ENCODE measurements around the gene TSPAN17. TPM values are rescaled to one million over a fixed set of nuclear protein-coding genes. Genes with fewer than 3 reads are reported as not detected.
A peak's percentile ranks its signal among the peaks of the same experiment; 100 is the strongest.

The TSPAN17 gene
- total RNA-seq, 1 experiment from 2014 or later, result 4.8 TPM

GRCh38 chr5:176647843-176648473 is 674 bp downstream of the TSPAN17 start:
- H4K20me1 ChIP-seq (ENCODE audit: insufficient read depth, low read depth, low read length), result no peaks in the 10 kb centered on the region; the same call in 1 of the 2 replicates
- H3K36me3 ChIP-seq (ENCODE audit: insufficient read depth, low read length), result no peaks in the 10 kb centered on the region
- no peaks in the 10 kb centered on the region for H3K9me3 ChIP-seq (ENCODE audit: low read length)
- H3K4me1 ChIP-seq (ENCODE audit: low read length), result peaks cover 19% of the 10 kb centered on the region
- peak overlapping the region; percentile 92 for H3K9ac ChIP-seq (ENCODE audit: low read length)
- no peak overlapping the region for H3K27ac ChIP-seq (ENCODE audit: low read length)
- peak overlapping the region; percentile 94 for H3K4me3 ChIP-seq (ENCODE audit: low read length)
- H3K27me3 ChIP-seq (ENCODE audit: low read length), result no peaks in the 10 kb centered on the region
- no peaks in the 10 kb centered on the region for H3K9me2 ChIP-seq (replicated peaks; ENCODE audit: insufficient read depth, low read length)
- H2AFZ ChIP-seq (ENCODE audit: low read length), result peak overlapping the region; percentile 88; the same call in 1 of the 2 replicates
- no peak for DNase-seq
- peak overlapping the region; percentile 88 for H3K4me2 ChIP-seq (ENCODE audit: low read depth, low read length, poor library complexity, severe bottlenecking)
- H3K79me2 ChIP-seq (ENCODE audit: low read length), result no peaks in the 10 kb centered on the region

- H3K4me1 ChIP-seq (ENCODE audit: low read length), result peaks cover 19% of the 10 kb centered on the region
- no peaks in the 10 kb centered on the region for H3K9me3 ChIP-seq (ENCODE audit: low read length)
- H3K4me2 ChIP-seq (ENCODE audit: low read depth, low read length, poor library complexity, severe bottlenecking), result peak overlapping the region; percentile 88
- DNase-seq, result no peak
- H3K27ac ChIP-seq (ENCODE audit: low read length), result no peak overlapping the region
- H3K9me2 ChIP-seq (replicated peaks; ENCODE audit: insufficient read depth, low read length), result no peaks in the 10 kb centered on the region
- H3K36me3 ChIP-seq (ENCODE audit: insufficient read depth, low read length), result no peaks in the 10 kb centered on the region
- peak overlapping the region; percentile 94; the same call in 1 of the 2 replicates for H3K4me3 ChIP-seq (ENCODE audit: low read length)
- H3K79me2 ChIP-seq (ENCODE audit: low read length), result no peaks in the 10 kb centered on the region
- no peaks in the 10 kb centered on the region; the same call in 1 of the 2 replicates for H4K20me1 ChIP-seq (ENCODE audit: insufficient read depth, low read depth, low read length)
- peak overlapping the region; percentile 92 for H3K9ac ChIP-seq (ENCODE audit: low read length)
- H3K27me3 ChIP-seq (ENCODE audit: low read length), result no peaks in the 10 kb centered on the region
- no peak overlapping the region for H2AFZ ChIP-seq (ENCODE audit: low read length)
These were observed 1.4 kb downstream of the TSPAN17 start for GRCh38 chr5:176648474-176649194.

DNA sequence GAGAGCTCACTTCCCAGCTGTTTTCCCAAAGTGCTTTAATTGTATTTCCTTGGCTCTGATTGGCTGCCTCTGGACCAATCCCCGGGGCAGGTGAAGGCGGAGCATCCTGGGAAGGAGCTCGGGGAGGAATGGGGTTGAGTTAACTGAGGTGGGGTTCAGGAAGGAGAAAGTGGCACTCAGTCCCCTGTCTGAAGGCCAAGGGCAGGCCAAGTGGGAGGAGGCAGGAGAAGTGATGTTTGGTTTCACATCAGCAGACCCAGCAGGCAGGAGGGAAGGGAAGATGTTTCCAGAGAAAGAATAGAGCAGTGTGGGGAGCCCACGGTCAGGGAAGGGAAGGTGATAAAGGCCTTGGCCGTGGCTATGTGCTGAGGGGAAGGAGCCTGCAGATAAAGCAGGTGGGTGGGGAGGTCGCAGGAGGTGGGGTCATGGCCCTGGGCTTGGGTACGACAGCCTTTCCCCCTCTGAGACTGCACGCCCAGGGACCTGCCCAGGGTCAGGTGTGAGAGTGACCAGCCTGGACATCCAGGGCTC is 3.1 kb downstream of the TSPAN17 start:
- Histone ChIP-seq H3K9me3 (ENCODE audit: low read length) (no peaks in the 10 kb centered on the region), H3K27ac (ENCODE audit: low read length) (no peak overlapping the region), H3K79me2 (ENCODE audit: low read length) (no peaks in the 10 kb centered on the region), H3K4me2 (ENCODE audit: low read depth, low read length, poor library complexity, severe bottlenecking) (no peak overlapping the region), H3K4me3 (ENCODE audit: low read length) (no peak overlapping the region), H3K9me2 (replicated peaks; ENCODE audit: insufficient read depth, low read length) (no peaks in the 10 kb centered on the region), H3K9ac (ENCODE audit: low read length) (no peak overlapping the region), H3K4me1 (ENCODE audit: low read length) (peaks cover 19% of the 10 kb centered on the region), H2AFZ (ENCODE audit: low read length) (no peak overlapping the region), H3K27me3 (ENCODE audit: low read length) (no peaks in the 10 kb centered on the region), H4K20me1 (ENCODE audit: insufficient read depth, low read depth, low read length) (no peaks in the 10 kb centered on the region; the same call in 1 of the 2 replicates), H3K36me3 (ENCODE audit: insufficient read depth, low read length) (no peaks in the 10 kb centered on the region)
- no peak for DNase-seq

GRCh38 chr5:176651472-176651980 is 4.2 kb downstream of the TSPAN17 start:
- H3K27ac ChIP-seq (ENCODE audit: low read length), result no peak overlapping the region
- no peaks in the 10 kb centered on the region for H3K9me2 ChIP-seq (replicated peaks; ENCODE audit: insufficient read depth, low read length)
- no peak overlapping the region for H3K4me3 ChIP-seq (ENCODE audit: low read length)
- no peak overlapping the region for H3K4me2 ChIP-seq (ENCODE audit: low read depth, low read length, poor library complexity, severe bottlenecking)
- no peaks in the 10 kb centered on the region for H3K79me2 ChIP-seq (ENCODE audit: low read length)
- DNase-seq, result no peak
- no peaks in the 10 kb centered on the region for H3K36me3 ChIP-seq (ENCODE audit: insufficient read depth, low read length)
- no peak overlapping the region for H3K9ac ChIP-seq (ENCODE audit: low read length)
- peaks cover 14% of the 10 kb centered on the region for H3K4me1 ChIP-seq (ENCODE audit: low read length)
- no peak overlapping the region for H2AFZ ChIP-seq (ENCODE audit: low read length)
- no peaks in the 10 kb centered on the region for H3K9me3 ChIP-seq (ENCODE audit: low read length)
- no peaks in the 10 kb centered on the region for H3K27me3 ChIP-seq (ENCODE audit: low read length)
- no peaks in the 10 kb centered on the region; the same call in 1 of the 2 replicates for H4K20me1 ChIP-seq (ENCODE audit: insufficient read depth, low read depth, low read length)

DNA sequence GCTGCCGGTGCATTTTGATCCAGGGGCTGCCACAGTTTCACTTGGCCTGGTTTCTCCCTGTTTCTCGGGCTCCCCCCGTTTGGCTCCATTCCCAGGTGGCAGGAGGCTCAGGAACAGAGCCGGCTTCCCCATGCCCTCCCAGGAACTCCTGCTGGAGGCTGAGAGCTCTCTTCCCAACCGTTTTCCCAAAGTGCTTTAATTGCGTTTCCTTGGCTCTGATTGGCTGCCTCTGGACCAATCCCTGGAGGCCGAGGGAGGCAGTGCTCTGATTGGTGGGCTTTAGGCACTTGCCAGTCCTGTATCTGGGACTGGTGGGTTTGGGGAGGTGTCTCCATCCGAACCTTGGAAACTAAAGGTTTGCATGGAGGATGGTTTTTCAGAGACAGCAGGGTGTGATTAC is 4.9 kb downstream of the TSPAN17 start:
- Histone ChIP-seq H3K9ac (ENCODE audit: low read length) (no peak overlapping the region), H3K27ac (ENCODE audit: low read length) (no peak overlapping the region), H3K4me2 (ENCODE audit: low read depth, low read length, poor library complexity, severe bottlenecking) (no peak overlapping the region), H2AFZ (ENCODE audit: low read length) (no peak overlapping the region), H3K9me2 (replicated peaks; ENCODE audit: insufficient read depth, low read length) (no peaks in the 10 kb centered on the region), H3K36me3 (ENCODE audit: insufficient read depth, low read length) (no peaks in the 10 kb centered on the region), H3K79me2 (ENCODE audit: low read length) (no peaks in the 10 kb centered on the region), H4K20me1 (ENCODE audit: insufficient read depth, low read depth, low read length) (no peaks in the 10 kb centered on the region; the same call in 1 of the 2 replicates), H3K4me3 (ENCODE audit: low read length) (no peak overlapping the region), H3K9me3 (ENCODE audit: low read length) (no peaks in the 10 kb centered on the region), H3K27me3 (ENCODE audit: low read length) (no peaks in the 10 kb centered on the region), H3K4me1 (ENCODE audit: low read length) (peaks cover 10% of the 10 kb centered on the region)
- no peak for DNase-seq

DNA sequence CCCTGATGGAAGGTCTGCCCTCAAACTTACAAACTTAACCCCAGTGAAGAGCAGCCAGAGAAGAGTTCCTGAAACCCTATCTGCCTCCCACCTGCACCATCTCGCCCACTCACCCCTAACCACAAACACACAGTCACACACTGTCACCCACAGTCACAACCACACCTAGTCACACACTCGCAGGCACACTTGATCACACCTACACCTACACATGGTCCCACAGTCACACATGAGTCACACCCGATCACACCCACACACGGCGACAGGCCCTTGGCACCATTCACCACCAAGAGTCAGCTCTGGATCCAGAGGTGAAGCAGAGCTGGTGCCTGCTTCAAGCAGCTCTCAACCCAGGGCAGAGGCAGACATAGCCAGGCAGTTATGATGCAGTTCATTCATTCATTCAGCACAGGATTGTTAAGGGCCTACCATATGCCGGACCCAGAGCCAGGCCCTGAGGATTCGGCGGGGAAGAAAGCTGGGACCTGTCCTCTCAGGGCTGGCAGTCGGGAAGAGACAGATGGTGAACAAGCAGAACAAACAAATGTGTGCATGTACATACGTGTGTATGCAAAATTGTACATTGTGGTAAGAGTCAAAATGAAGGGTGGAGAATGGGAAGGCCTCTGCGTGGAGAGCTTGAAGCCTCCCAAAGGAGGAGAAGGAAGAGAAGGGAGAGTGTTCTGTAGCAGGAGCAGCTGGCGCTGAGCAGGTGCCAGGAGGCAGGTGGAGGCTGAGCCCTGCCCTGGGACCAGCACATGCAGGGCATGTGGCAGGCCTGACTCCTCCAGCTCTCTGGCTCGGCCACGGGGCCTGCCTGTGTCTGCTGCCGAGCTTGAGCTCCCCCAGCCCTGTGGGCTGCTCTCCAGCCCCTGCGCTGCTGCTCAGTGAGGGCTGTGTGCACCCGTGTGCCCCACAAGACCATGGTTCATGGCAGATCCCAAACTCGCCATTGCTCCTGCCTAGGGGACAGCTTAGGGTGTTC is 6.4 kb downstream of the TSPAN17 start:
- H3K9ac ChIP-seq (ENCODE audit: low read length), result no peak overlapping the region
- H3K27ac ChIP-seq (ENCODE audit: low read length), result no peak overlapping the region
- no peaks in the 10 kb centered on the region for H3K27me3 ChIP-seq (ENCODE audit: low read length)
- peaks cover 6% of the 10 kb centered on the region; the same call in 1 of the 2 replicates for H4K20me1 ChIP-seq (ENCODE audit: insufficient read depth, low read depth, low read length)
- H3K4me2 ChIP-seq (ENCODE audit: low read depth, low read length, poor library complexity, severe bottlenecking), result no peak overlapping the region
- H3K4me3 ChIP-seq (ENCODE audit: low read length), result no peak overlapping the region
- no peaks in the 10 kb centered on the region for H3K79me2 ChIP-seq (ENCODE audit: low read length)
- H3K9me3 ChIP-seq (ENCODE audit: low read length), result no peaks in the 10 kb centered on the region
- H3K9me2 ChIP-seq (replicated peaks; ENCODE audit: insufficient read depth, low read length), result no peaks in the 10 kb centered on the region
- H3K36me3 ChIP-seq (ENCODE audit: insufficient read depth, low read length), result no peaks in the 10 kb centered on the region
- DNase-seq, result no peak
- no peak overlapping the region for H2AFZ ChIP-seq (ENCODE audit: low read length)
- no peaks in the 10 kb centered on the region; the same call in 1 of the 2 replicates for H3K4me1 ChIP-seq (ENCODE audit: low read length)

- peaks cover 8% of the 10 kb centered on the region; the same call in 1 of the 2 replicates for H4K20me1 ChIP-seq (ENCODE audit: insufficient read depth, low read depth, low read length)
- H2AFZ ChIP-seq (ENCODE audit: low read length), result no peak overlapping the region
- H3K4me1 ChIP-seq (ENCODE audit: low read length), result no peaks in the 10 kb centered on the region
- H3K9me3 ChIP-seq (ENCODE audit: low read length), result no peaks in the 10 kb centered on the region
- H3K36me3 ChIP-seq (ENCODE audit: insufficient read depth, low read length), result no peaks in the 10 kb centered on the region
- H3K9ac ChIP-seq (ENCODE audit: low read length), result no peak overlapping the region
- no peaks in the 10 kb centered on the region for H3K27me3 ChIP-seq (ENCODE audit: low read length)
- no peak overlapping the region for H3K4me3 ChIP-seq (ENCODE audit: low read length)
- no peak overlapping the region for H3K4me2 ChIP-seq (ENCODE audit: low read depth, low read length, poor library complexity, severe bottlenecking)
- H3K79me2 ChIP-seq (ENCODE audit: low read length), result no peaks in the 10 kb centered on the region
- no peak for DNase-seq
- no peak overlapping the region for H3K27ac ChIP-seq (ENCODE audit: low read length)
- H3K9me2 ChIP-seq (replicated peaks; ENCODE audit: insufficient read depth, low read length), result no peaks in the 10 kb centered on the region
These were observed 7.6 kb downstream of the TSPAN17 start for GRCh38 chr5:176654856-176655255.
